RWPE2 (cell line): ENCODE results near the gene SLC6A15.

Source experiments
- ATAC-seq: fragments of 200-7000 bp; cut with Tn5 transposase; 3 replicates; pipeline ENCODE4 v1.9.1; 2021; ENCODE audit warnings: low read depth
- DNase-seq: peaks from one replicate; pipeline ENCODE4 v3.0.0-alpha.2; 2020; ENCODE audit warnings: low spot score
- H3K27ac ChIP-seq: fragments of 450-650 bp; 2 replicates; pipeline ENCODE4 v1.5.1; 2017; ENCODE audit warnings: mild to moderate bottlenecking; ENCODE audit not compliant: poor library complexity, severe bottlenecking
- H3K27me3 ChIP-seq: fragments of 250-450 bp; sonication (Bioruptor Pico); 2 replicates; pipeline ENCODE4 v1.5.1; 2021; ENCODE audit warnings: mild to moderate bottlenecking, moderate library complexity; ENCODE audit not compliant: insufficient read depth, poor library complexity, severe bottlenecking
- H3K36me3 ChIP-seq: fragments of 250-450 bp; sonication (Bioruptor Pico); 2 replicates; pipeline ENCODE4 v1.5.1; 2020; ENCODE audit warnings: low read depth, mild to moderate bottlenecking, moderate library complexity
- H3K4me1 ChIP-seq: fragments of 250-450 bp; sonication (Bioruptor Pico); 2 replicates; pipeline ENCODE4 v1.5.1; 2021; ENCODE audit warnings: mild to moderate bottlenecking, moderate library complexity; ENCODE audit not compliant: insufficient read depth, poor library complexity, severe bottlenecking
- H3K4me3 ChIP-seq: fragments of 250-450 bp; sonication (Bioruptor Pico); 2 replicates; pipeline ENCODE4 v1.5.1; 2021; ENCODE audit warnings: mild to moderate bottlenecking, moderate library complexity; ENCODE audit not compliant: severe bottlenecking
- H3K9me3 ChIP-seq: fragments of 250-450 bp; sonication (Bioruptor Pico); 2 replicates; pipeline ENCODE4 v1.5.1; 2021; ENCODE audit warnings: mild to moderate bottlenecking, moderate library complexity; ENCODE audit not compliant: severe bottlenecking
- CTCF ChIP-seq: fragments of 450-650 bp; IDR thresholded peaks from one replicate; pipeline ENCODE4 v1.5.1; 2017; ENCODE audit warnings: mild to moderate bottlenecking, moderate library complexity; ENCODE audit not compliant: poor library complexity, severe bottlenecking

SLC6A15 gene

DNA sequence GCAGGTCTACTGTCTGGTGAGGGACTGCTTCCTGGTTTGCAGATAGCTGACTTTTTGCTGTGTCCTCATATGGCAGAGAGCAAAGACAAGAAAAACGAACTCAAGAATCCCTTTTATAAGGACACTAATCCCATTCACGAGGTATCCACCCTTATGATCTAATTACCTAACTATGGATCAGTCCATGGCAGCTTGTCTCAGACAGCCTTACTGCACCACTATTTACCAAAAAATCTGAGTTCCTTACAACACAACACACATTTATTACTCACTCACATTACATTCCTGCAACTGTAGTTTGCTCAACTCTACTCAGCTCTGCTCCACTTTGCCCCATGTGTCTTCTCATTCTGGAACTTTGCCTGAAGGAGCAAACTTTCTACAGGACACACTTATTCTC is 10.1 kb upstream of the SLC6A15 start:
- Histone ChIP-seq H3K27ac (peak overlapping the region; percentile 53), H3K9me3 (no peaks in the 10 kb centered on the region), H3K4me3 (no peak overlapping the region), H3K4me1 (peaks cover 23% of the 10 kb centered on the region), H3K36me3 (no peaks in the 10 kb centered on the region), H3K27me3 (no peaks in the 10 kb centered on the region)
- peak; percentile 65 for ATAC-seq
- TF ChIP-seq CTCF, result no peak
- DNase-seq, result no peak

DNA sequence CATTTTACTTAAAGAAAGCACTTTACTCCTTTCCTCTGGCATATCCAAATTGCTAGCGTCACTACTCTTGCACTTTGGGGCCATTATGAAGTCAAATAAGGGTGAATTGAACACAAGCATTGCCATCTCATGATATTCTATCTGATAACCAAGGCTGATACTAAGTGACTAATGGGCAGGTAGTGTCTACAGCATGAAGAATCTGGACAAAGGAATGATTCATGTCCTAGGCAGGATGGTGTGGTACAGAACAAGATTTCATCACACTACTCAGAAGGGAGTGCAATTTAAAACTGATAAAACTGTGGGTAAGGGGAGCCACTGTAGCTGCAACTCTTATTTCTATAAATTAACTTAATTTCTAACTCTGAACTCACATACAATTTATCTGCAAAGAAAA is 7.7 kb upstream of the SLC6A15 start:
- Histone ChIP-seq H3K4me1 (peaks cover 23% of the 10 kb centered on the region), H3K27ac (peak overlapping the region; percentile 73)

GRCh38 chr12:84919271-84919670 is 6.7 kb upstream of the SLC6A15 start:
- Histone ChIP-seq H3K27ac (peak overlapping the region; percentile 73), H3K4me1 (peaks cover 18% of the 10 kb centered on the region), H3K4me3 (no peak overlapping the region), H3K27me3 (no peaks in the 10 kb centered on the region), H3K9me3 (no peaks in the 10 kb centered on the region), H3K36me3 (no peaks in the 10 kb centered on the region)
- TF ChIP-seq CTCF, result no peak
- ATAC-seq (peak; percentile 46; the same call in 1 of the 3 replicates), DNase-seq (no peak)

More for the DNA sequence above, 7.7 kb upstream of the SLC6A15 start:
- ATAC-seq (peak; percentile 93), DNase-seq (no peak)
- H3K9me3 ChIP-seq, result no peaks in the 10 kb centered on the region
- H3K27me3 ChIP-seq, result no peaks in the 10 kb centered on the region
- TF ChIP-seq CTCF, result no peak
- no peaks in the 10 kb centered on the region for H3K36me3 ChIP-seq
- H3K4me3 ChIP-seq, result no peak overlapping the region

- no peaks in the 10 kb centered on the region for H3K9me3 ChIP-seq
- no peaks in the 10 kb centered on the region for H3K27me3 ChIP-seq
- peaks cover 8% of the 10 kb centered on the region for H3K4me1 ChIP-seq
- ATAC-seq, result peak; percentile 37
- no peak for TF ChIP-seq CTCF
- no peak for DNase-seq
- peaks cover 6% of the 10 kb centered on the region; the same call in 1 of the 2 replicates for H3K36me3 ChIP-seq
- peak overlapping the region; percentile 80 for H3K4me3 ChIP-seq
- H3K27ac ChIP-seq, result peak overlapping the region; percentile 82
These were observed 523 bp upstream of the SLC6A15 start for GRCh38 chr12:84913129-84913515.

GRCh38 chr12:84911271-84912197 is 1.1 kb downstream of the SLC6A15 start:
- H3K27ac ChIP-seq, result peak overlapping the region; percentile 82

More at GRCh38 chr12:84911271-84912197, 1.1 kb downstream of the SLC6A15 start:
- DNase-seq, result peak; percentile 77
- Histone ChIP-seq H3K9me3 (no peaks in the 10 kb centered on the region), H3K4me3 (peak overlapping the region; percentile 80), H3K4me1 (peaks cover 8% of the 10 kb centered on the region), H3K27me3 (no peaks in the 10 kb centered on the region), H3K36me3 (peaks cover 10% of the 10 kb centered on the region; the same call in 1 of the 2 replicates)
- TF ChIP-seq CTCF, result no peak
- peak; percentile 58 for ATAC-seq
